Coronary artery (tissue), 2 donors: ENCODE data around the gene GRWD1.

Experiments
- DNase-seq: peaks from one replicate; pipeline ENCODE4 v3.0.0-alpha.2; 2017; ENCODE audit warnings: low spot score
- H3K27ac ChIP-seq, 2 donors: fragments of 200-600 bp; sonication (generic); one replicate each; pipeline ENCODE4 v1.5.1; 2016 to 2019
- H3K4me3 ChIP-seq: fragments of 200-600 bp; sonication (generic); 2 replicates; pipeline ENCODE4 v1.5.1; 2016; ENCODE audit warnings: mild to moderate bottlenecking, moderate library complexity
- TF ChIP-seq, protein P1 (sequence below): fragments of 200-600 bp; sonication (generic); IDR thresholded peaks from one replicate; pipeline ENCODE4 v1.5.1; 2019; ENCODE audit warnings: antibody characterized with exemption

The GRWD1 gene

DNA sequence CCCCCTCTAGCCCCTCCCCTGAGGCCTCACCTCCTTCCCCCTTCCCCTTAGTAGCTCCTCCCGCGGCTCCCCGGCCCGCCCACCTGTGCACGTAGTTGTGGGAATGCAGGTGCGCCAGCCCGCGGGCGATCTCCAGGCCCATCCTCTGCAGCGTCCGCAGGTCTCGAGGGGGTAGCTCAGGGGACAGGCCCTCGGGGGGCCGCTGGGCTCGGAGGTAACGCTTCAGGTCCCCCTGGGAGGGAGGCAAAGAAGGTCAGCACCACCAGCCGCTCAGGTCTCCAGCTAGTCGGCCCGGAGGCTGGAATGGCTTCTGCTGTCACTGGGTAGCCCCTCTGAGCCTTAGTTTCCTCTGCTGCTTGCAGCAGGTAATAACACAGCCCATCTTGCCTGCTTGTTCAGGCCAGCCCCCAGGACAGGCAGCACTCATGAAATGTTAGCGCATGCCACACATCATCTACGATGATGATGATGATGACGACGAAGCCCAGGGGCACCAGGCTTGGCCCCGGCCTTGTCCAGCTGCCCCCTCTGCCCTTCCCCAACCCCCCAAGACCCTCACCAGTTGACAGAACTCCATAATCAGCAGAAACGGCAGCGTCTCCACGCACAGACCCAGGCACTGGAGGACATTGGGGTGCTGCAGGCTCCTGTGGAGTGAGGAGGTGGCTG lies 56.7 kb downstream of the GRWD1 start:
- Histone ChIP-seq H3K27ac (no peak overlapping the region), H3K4me3 (no peak overlapping the region)
- TF ChIP-seq, protein P1, sequence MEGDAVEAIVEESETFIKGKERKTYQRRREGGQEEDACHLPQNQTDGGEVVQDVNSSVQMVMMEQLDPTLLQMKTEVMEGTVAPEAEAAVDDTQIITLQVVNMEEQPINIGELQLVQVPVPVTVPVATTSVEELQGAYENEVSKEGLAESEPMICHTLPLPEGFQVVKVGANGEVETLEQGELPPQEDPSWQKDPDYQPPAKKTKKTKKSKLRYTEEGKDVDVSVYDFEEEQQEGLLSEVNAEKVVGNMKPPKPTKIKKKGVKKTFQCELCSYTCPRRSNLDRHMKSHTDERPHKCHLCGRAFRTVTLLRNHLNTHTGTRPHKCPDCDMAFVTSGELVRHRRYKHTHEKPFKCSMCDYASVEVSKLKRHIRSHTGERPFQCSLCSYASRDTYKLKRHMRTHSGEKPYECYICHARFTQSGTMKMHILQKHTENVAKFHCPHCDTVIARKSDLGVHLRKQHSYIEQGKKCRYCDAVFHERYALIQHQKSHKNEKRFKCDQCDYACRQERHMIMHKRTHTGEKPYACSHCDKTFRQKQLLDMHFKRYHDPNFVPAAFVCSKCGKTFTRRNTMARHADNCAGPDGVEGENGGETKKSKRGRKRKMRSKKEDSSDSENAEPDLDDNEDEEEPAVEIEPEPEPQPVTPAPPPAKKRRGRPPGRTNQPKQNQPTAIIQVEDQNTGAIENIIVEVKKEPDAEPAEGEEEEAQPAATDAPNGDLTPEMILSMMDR: no peak
- DNase-seq: peak; percentile 67

DNA sequence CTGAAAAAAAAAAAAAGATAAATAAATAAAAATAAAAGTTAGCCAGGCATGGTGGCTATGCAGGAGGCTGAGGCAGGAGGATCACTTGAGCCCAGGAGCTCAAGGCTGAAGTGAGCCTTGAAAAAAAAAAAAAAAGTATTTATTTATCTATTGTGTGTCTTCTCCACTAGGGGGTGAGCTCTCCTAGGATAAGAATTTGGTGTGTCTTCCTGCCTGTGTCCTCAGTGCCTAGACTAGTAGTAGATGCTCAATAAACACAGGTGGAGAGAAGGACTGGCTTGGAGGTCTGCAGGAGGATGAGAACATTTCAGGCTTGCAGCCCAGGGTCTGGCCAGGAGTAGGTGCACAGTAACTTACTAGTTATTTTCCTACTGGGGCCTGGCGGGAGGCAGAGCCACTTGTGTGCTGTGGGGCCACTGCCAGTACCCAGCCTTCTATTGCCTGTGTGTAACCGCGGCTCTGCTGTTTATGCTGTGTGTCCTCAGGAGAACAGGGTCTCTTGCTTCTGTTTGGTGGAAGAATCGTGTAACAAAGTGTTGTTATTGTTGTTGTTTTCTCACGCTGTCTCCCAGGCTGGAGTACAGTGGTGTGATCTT lies 60.5 kb downstream of the GRWD1 start:
- TF ChIP-seq, protein P1: no peak
- no peak for DNase-seq
- Histone ChIP-seq H3K4me3 (no peak overlapping the region), H3K27ac (no peak overlapping the region)
